Heart left ventricle (tissue), 16 donors: ENCODE measurements around the gene TOR1B. TPM values are rescaled to one million over a fixed set of nuclear protein-coding genes. Genes with fewer than 3 reads are reported as not detected.

Source experiments
- ATAC-seq, 4 donors: fragments of 200-7000 bp; cut with Tn5 transposase; one replicate each; pipeline ENCODE4 v1.9.1; 2020 to 2022; ENCODE audit warnings: moderate library complexity in 4 of 4, mild to moderate bottlenecking in 3 of 4, moderate number of reproducible peaks in 1 of 4
- DNase-seq, 5 donors: peaks; one replicate each; pipeline ENCODE4 v3.0.0-alpha.2; 2020
- H3K27ac ChIP-seq, 12 donors: fragments of 200-600 bp; sonication (generic) in 4 of 12; one replicate each; pipeline versions ENCODE4 v1.5.0 to v1.8.0; 2016 to 2022; ENCODE audit warnings: mild to moderate bottlenecking in 2 of 12
- H3K27me3 ChIP-seq, 9 donors: fragments of 200-600 bp; sonication (generic) in 2 of 9; one replicate each; pipeline versions ENCODE4 v1.5.1 to v1.8.0; 2016 to 2022; ENCODE audit warnings: mild to moderate bottlenecking in 3 of 9
- H3K36me3 ChIP-seq, 9 donors: fragments of 200-600 bp; sonication (generic) in 2 of 9; one replicate each; pipeline versions ENCODE4 v1.5.0 to v1.8.0; 2018 to 2022; ENCODE audit warnings: mild to moderate bottlenecking in 2 of 9
- H3K4me1 ChIP-seq, 12 donors: fragments of 200-600 bp; sonication (generic) in 4 of 12; one replicate each; pipeline versions ENCODE4 v1.5.0 to v1.8.0; 2016 to 2022; ENCODE audit warnings: mild to moderate bottlenecking in 3 of 12
- H3K4me3 ChIP-seq, 12 donors: fragments of 200-600 bp; sonication (generic) in 4 of 12; one replicate each; pipeline versions ENCODE4 v1.5.0 to v1.8.0; 2017 to 2022; ENCODE audit warnings: mild to moderate bottlenecking in 9 of 12, moderate library complexity in 4 of 12
- H3K9me3 ChIP-seq, 12 donors: fragments of 200-600 bp; sonication (generic) in 4 of 12; one replicate each; pipeline versions ENCODE4 v1.5.0 to v1.8.0; 2016 to 2022; ENCODE audit warnings: mild to moderate bottlenecking in 1 of 12
- POLR2A ChIP-seq, 2 donors: fragments of 450-650 bp; IDR thresholded peaks; one replicate each; pipeline ENCODE4 v1.6.1; 2017; ENCODE audit warnings: antibody characterized with exemption in 2 of 2, mild to moderate bottlenecking in 2 of 2, moderate library complexity in 2 of 2
- WGBS, 4 donors: extraction: QIAGEN DNeasy Blood & Tissue Kit in 2 of 4; methylation state at CpG; one replicate each; pipeline versions ENCODE4 v1.1.5 to v1.1.7; 2013 to 2018; 5-methylcytosine and 5-hydroxymethylcytosine counted together
- intact Hi-C, 10 donors: fragments of 100-400 bp; cut with DNase I; formaldehyde crosslinking; loops; one replicate each; pipeline versions ENCODE4 v1.11.1 to v1.14.2; 2022
- long read RNA-seq, 3 donors: library from polyadenylated mRNA; unstranded; transcript quantifications; one replicate each; pipeline ENCODE4 v2.0.0, GENCODE V29; 2020 to 2021
- polyA plus RNA-seq, 2 donors: library from polyadenylated mRNA; stranded (reverse); fragments of 200-250 nt; gene quantifications; one replicate each; pipeline ENCODE4 v1.2.3, GENCODE V29; 2013
- total RNA-seq, 9 donors: library from RNA; depleted of rRNA in 2 of 9; stranded (reverse); fragments of >200 nt in 2 of 9; fragmentation: NEBNext Ultra II Directional in 3 of 9; extraction: Animal tissue kit (Norgen Biotek cat#: 25700) in 3 of 9; gene quantifications; one replicate each; pipeline versions ENCODE4 v1.1.0 to v1.2.4, GENCODE V29; 2016 to 2023
- TF ChIP-seq, protein P1 (sequence below), 12 donors: fragments of 200-600 bp; sonication (generic) in 4 of 12; IDR thresholded peaks; one replicate each; pipeline versions ENCODE4 v1.5.0 to v1.8.0; 2018 to 2022; ENCODE audit warnings: antibody characterized with exemption in 12 of 12, mild to moderate bottlenecking in 5 of 12
- donor health status: ischemic (EF 13 %, LVEDD 7.1; RV severe dilation, severe dysfunction).
- donor health status: healthy with polysubstance abuse.
- donor health status: DM: no; HTN: yes; CAD: no.
- donor health status: DM: no; HTN: no; CAD: no.
- donor health status: ischemic (EF 25% LVEDD 6.9; RV normal size, moderate dysfunction).
- donor health status: ischemic (EF 25% LVEDD 5.7; RV mildly dilated, moderate dysfunction).
- donor health status: healthy.
- donor health status: DM: yes; HTN: yes; CAD: no.
- donor health status: ischemic (EF 35%, LVEDD 5.7; RV mildly dilated, moderate dysfunction).
- donor health status: nonischemic (EF 11% LVEDD 7.7; RV severe dilation, severe dysfunction).
- donor health status: DM: yes; HTN: yes; CAD: no.
- donor health status: PGD.
- donor health status: ischemic (EF 29% LVEDD 5.4; RV normal size, mild dysfunction).
- donor health status: nonischemic (EF 23%, LVEDD 6.1; RV moderate dilation, normal function).

Gene TOR1B, protein sequence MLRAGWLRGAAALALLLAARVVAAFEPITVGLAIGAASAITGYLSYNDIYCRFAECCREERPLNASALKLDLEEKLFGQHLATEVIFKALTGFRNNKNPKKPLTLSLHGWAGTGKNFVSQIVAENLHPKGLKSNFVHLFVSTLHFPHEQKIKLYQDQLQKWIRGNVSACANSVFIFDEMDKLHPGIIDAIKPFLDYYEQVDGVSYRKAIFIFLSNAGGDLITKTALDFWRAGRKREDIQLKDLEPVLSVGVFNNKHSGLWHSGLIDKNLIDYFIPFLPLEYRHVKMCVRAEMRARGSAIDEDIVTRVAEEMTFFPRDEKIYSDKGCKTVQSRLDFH
- total RNA-seq (10 to 100 TPM in 8 of 9 donors, 1 to 10 TPM in 1; 9.4 to 16.1 (median 13.0) TPM), polyA plus RNA-seq (10 to 100 TPM in 1 of 2 donors, 1 to 10 TPM in 1; 7.3 to 20.7 TPM)
- long read RNA-seq, donor 1, transcript TOR1B-201 (5 exons, 2,769 nt) = major isoform, 6 of 7 reads
- long read RNA-seq, donor 1, partial matches to known transcripts = 0 of 7 reads
- long read RNA-seq, donor 1, other reads (novel, unspliced or antisense) = 1 of 7 reads
- long read RNA-seq, donor 2, transcript TOR1B-201 (5 exons, 2,769 nt) = major isoform, 31 of 36 reads
- long read RNA-seq, donor 2, partial matches to known transcripts = 1 of 36 reads
- long read RNA-seq, donor 2, other reads (novel, unspliced or antisense) = 4 of 36 reads
- long read RNA-seq, donor 3, transcript TOR1B-201 (5 exons, 2,769 nt) = major isoform, 14 of 20 reads
- long read RNA-seq, donor 3, partial matches to known transcripts = 4 of 20 reads
- long read RNA-seq, donor 3, other reads (novel, unspliced or antisense) = 1 of 20 reads

DNA sequence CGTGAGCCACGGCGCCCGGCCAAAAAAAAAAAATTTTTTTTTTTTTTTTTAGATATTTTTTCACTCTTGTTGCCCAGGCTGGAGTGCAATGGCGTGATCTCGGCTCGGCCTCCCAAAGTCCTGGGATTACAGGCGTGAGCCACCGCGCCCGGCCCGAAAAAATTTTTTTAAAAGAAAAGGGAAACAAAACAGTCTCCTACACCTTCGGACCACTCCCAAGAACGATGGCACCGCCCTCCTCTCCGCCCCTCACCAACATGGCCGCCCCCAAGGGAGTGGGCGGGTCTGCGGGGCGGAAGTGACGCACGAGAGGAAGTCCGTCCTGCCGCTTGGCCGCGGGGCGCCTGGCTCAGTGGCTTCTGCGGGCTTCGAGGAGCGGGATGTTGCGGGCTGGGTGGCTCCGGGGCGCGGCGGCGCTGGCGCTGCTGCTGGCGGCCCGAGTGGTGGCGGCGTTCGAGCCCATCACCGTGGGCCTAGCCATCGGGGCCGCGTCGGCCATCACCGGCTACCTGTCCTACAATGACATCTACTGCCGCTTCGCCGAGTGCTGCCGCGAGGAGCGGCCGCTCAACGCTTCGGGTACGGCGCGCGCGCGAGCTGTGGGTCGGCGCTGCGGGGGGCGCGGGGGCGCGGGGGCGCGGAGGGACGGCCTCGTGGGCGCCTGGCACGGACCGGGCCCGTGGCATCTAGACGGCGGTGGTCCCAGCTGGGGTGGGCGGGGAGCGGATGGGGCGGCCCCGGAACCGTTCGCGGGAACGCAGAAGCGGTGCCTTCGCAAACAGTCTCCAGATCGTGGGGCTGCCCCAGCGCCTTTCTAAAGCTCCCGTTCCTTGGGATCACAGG, at the start of gene TOR1B:
Gene TOR1B, plus strand, starts transcription at position 352 of the 843 bp plus-strand sequence. Its CDS starts 29 bp downstream, at position 381.
- ATAC-seq (peak; percentile 96 to 99 (median 99)), DNase-seq (peak; percentile 94 to 97 (median 95))
- Histone ChIP-seq H3K4me3 (peak within 1 kb of the TSS; percentile 72 to 98 (median 88)), H3K9me3 (no peaks in the 10 kb centered on the region), H3K27me3 (no peaks in the 10 kb centered on the region), H3K36me3 (peaks cover 0 to 33% (median 13%) of the 10 kb centered on the region in 9 donors), H3K4me1 (peaks cover 0 to 32% (median 8%) of the 10 kb centered on the region in 12 donors), H3K27ac (peak within 1 kb of the TSS; percentile 61 to 93 (median 86))
- intact Hi-C loops = loop anchor here in 2 of 10 donors (1.0 to 2.0 kb wide), 2 partner anchors 20 to 32 kb away; partner anchors contain the start of genes C9orf78 (in 1 of the 2) and USP20 (in 1 of the 2)
- WGBS, 4 donors = 0 to 1% (median 1%) methylated on average over 47 to 93 of the region's 93 CpGs
- TF ChIP-seq, protein P1, sequence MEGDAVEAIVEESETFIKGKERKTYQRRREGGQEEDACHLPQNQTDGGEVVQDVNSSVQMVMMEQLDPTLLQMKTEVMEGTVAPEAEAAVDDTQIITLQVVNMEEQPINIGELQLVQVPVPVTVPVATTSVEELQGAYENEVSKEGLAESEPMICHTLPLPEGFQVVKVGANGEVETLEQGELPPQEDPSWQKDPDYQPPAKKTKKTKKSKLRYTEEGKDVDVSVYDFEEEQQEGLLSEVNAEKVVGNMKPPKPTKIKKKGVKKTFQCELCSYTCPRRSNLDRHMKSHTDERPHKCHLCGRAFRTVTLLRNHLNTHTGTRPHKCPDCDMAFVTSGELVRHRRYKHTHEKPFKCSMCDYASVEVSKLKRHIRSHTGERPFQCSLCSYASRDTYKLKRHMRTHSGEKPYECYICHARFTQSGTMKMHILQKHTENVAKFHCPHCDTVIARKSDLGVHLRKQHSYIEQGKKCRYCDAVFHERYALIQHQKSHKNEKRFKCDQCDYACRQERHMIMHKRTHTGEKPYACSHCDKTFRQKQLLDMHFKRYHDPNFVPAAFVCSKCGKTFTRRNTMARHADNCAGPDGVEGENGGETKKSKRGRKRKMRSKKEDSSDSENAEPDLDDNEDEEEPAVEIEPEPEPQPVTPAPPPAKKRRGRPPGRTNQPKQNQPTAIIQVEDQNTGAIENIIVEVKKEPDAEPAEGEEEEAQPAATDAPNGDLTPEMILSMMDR (IDR thresholded peaks at IDR 0.05) = no peak
- peak in 1 of 2 donors; percentile 71 for TF ChIP-seq POLR2A (IDR thresholded peaks at IDR 0.05)

DNA sequence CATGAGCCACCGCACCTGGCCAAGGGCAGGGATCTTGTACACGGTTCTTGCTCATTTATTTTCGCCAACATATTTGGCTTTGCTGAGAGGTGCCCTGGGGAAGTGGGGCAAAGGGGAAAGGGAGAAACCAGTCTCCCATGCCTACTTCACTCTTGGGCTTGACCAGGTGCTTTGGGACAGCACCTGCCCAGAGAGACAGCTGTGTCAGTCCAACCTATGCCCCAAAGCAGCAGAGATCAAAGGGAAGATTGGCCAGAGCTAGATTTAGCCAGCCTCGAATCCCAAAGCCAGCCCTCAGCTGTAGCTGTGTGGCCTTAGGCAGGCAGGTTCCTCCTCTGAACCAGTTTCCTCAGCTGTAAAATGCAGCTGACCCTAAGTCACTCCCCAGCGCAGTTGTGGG, 47.8 kb upstream of the TOR1B start:
- peaks cover 0 to 37% (median 22%) of the 10 kb centered on the region in 12 donors for H3K4me1 ChIP-seq
- no peaks in the 10 kb centered on the region for H3K36me3 ChIP-seq
- ATAC-seq = no peak
- no peaks in the 10 kb centered on the region for H3K9me3 ChIP-seq
- 86 to 88% (median 88%) methylated on average over 5 of the region's 5 CpGs for WGBS, 4 donors
- H3K27me3 ChIP-seq = peaks cover 0 to 17% (median 0%) of the 10 kb centered on the region in 9 donors
- H3K27ac ChIP-seq = no peak overlapping the region
- no peak for DNase-seq
- TF ChIP-seq, protein P1 (IDR thresholded peaks at IDR 0.05) = no peak
- TF ChIP-seq POLR2A (IDR thresholded peaks at IDR 0.05) = no peak
- intact Hi-C loops = no loop called here
- H3K4me3 ChIP-seq = no peak overlapping the region

DNA sequence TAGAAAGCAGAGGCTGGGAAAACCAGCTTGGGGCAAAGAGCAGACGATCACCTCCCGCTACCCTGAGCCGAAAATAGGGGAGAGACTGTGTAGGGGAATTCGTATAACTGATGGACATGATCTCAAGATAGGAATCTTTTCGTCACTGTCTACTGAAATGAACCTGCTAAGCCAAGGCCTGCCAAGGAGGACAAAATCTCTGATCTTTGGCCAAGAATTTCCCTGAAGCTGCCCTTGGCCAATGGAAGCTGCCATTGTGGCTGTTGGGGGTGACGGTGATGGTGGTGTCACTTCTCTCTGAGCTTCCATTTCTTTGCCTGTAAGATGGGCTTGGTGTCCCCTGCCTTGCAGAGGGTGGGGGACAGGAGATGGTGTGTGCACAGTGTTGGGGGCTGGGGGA, 46.8 kb upstream of the TOR1B start:
- Histone ChIP-seq H3K36me3 (no peaks in the 10 kb centered on the region), H3K27ac (no peak overlapping the region), H3K4me3 (no peak overlapping the region), H3K4me1 (peaks cover 0 to 37% (median 23%) of the 10 kb centered on the region in 12 donors), H3K9me3 (no peaks in the 10 kb centered on the region), H3K27me3 (peaks cover 0 to 17% (median 0%) of the 10 kb centered on the region in 9 donors)
- no peak for TF ChIP-seq POLR2A (IDR thresholded peaks at IDR 0.05)
- TF ChIP-seq, protein P1 (IDR thresholded peaks at IDR 0.05) = no peak
- intact Hi-C loops = no loop called here
- WGBS, 4 donors = 90 to 95% (median 93%) methylated on average over 6 of the region's 6 CpGs
- no peak for DNase-seq
- no peak for ATAC-seq
